A549 (cell line): Measurements from ENCODE around the gene TEX35. TPM values are rescaled to one million over a fixed set of nuclear protein-coding genes. Genes with fewer than 3 reads are reported as not detected.

ENCODE experiments used
- ATAC-seq, 2 experiments: fragments of 200-7000 bp in 1 of 2; fragments of >200 bp in 1 of 2; cut with Nextera tagmentation in 1 of 2; cut with Tn5 transposase in 1 of 2; 3 replicates each; pipeline versions ENCODE4 v1.8.0 to v1.9.1; 2018 to 2020; ENCODE audit warnings: mild to moderate bottlenecking in 1 of 2, moderate library complexity in 1 of 2
- CTCF ChIA-PET: fragments of 300-600 bp; sonication (Branson Sonifier 250); formaldehyde crosslinking; extraction: SDS; loops from one replicate; lab custom pipeline; 2021; ENCODE audit warnings: antibody characterized with exemption, inconsistent platforms; lab: Yijun Ruan, JAX
- POLR2A ChIA-PET: fragments of 350-600 bp; formaldehyde crosslinking; extraction: SDS; loops from one replicate; lab custom pipeline; 2021; ENCODE audit warnings: antibody characterized with exemption, inconsistent platforms; lab: Yijun Ruan, JAX
- DNase-seq, 2 experiments: peaks; one replicate each; pipeline versions ENCODE4 v3.0.0 to v3.0.0-alpha.2; 2011 to 2016; ENCODE audit warnings: low read depth in 1 of 2, low spot score in 1 of 2
- FAIRE-seq: peaks from 2 replicates; lab custom pipeline; 2011; peaks lifted over from hg19 to GRCh38; lab: Jason Lieb, UNC
- H3K27ac ChIP-seq, 2 experiments: fragments of >200 bp; sonication (Bioruptor Twin); formaldehyde crosslinking; 3 replicates each; pipeline ENCODE4 v1.5.1; 2016 to 2017
- H3K4me1 ChIP-seq: fragments of >200 bp; sonication (Bioruptor Twin); formaldehyde crosslinking; 3 replicates; pipeline ENCODE4 v1.6.1; 2016
- H3K4me2 ChIP-seq: fragments of >200 bp; sonication (Bioruptor Twin); formaldehyde crosslinking; 3 replicates; pipeline ENCODE4 v1.6.1; 2016
- H3K4me3 ChIP-seq: fragments of >200 bp; sonication (Bioruptor Twin); formaldehyde crosslinking; 3 replicates; pipeline ENCODE4 v1.5.1; 2016
- H3K9me3 ChIP-seq: fragments of >200 bp; sonication (Bioruptor Twin); formaldehyde crosslinking; 3 replicates; pipeline ENCODE4 v1.6.1; 2016
- HOXA7 ChIP-seq: fragments of 250-450 bp; sonication (Bioruptor Pico); IDR thresholded peaks from 2 replicates; pipeline ENCODE4 v1.5.0; 2020; ENCODE audit warnings: mild to moderate bottlenecking, moderate library complexity
- NFE2L2 ChIP-seq: fragments of 150-350 bp; conservative IDR thresholded peaks from 2 replicates; pipeline ENCODE4 v1.6.1; 2014; ENCODE audit warnings: low read length
- ZNF302 ChIP-seq: fragments of 250-450 bp; sonication (Bioruptor Pico); IDR thresholded peaks from 2 replicates; pipeline ENCODE4 v1.9.0; 2021; ENCODE audit warnings: inconsistent platforms, mild to moderate bottlenecking, moderate library complexity
- WGBS: methylation state at CpG from one replicate; pipeline ENCODE4 v1.1.6; 2017; ENCODE audit errors: missing lambda C conversion rate; 5-methylcytosine and 5-hydroxymethylcytosine counted together
- polyA plus RNA-seq, 4 experiments: library from polyadenylated mRNA; depleted of rRNA in 3 of 4; stranded (reverse); fragments of >200 nt; fragmentation: RNase III in 1 of 4; extraction: RNeasy Plus Mini Kit Qiagen cat#74134 plus additional on column Dnase treatment in 1 of 4; gene quantifications; 2 replicates in 3 of 4; 3 replicates in 1 of 4; pipeline ENCODE4 v1.2.3, GENCODE V29; 2011 to 2017
- small RNA-seq, 6 experiments: library from RNA; depleted of rRNA; stranded (forward); fragments of <200 nt; gene quantifications; one replicate each; pipeline ENCODE3, GENCODE V24; 2012

TEX35 gene
- polyA plus RNA-seq, 2 of the 4 experiments (the other 2 are of a cell fraction) = not detected

DNA sequence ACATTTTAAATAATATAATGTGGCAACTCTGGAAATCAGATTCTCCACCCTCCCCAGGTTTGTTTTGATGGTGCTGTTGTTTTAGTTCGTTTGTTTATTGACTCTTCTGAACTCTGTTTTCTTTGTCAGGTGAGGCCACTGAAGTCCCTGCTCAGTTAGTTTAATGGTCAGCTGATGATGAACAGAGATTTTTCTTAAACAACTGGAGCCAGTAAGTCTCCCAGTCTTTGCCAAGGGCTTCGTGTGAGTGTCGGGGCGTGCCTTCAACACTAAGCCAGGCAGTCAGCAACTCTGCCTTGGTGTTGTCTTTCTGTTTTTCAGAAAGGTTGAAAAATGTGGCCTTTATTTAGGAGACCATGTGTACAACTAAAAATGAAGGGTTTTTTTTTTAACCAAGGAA, 58.9 kb downstream of the TEX35 start:
- no peak for ATAC-seq
- no peaks in the 10 kb centered on the region for H3K4me1 ChIP-seq
- no peak for FAIRE-seq
- CTCF ChIA-PET = interaction anchor here (1.5 kb wide), 1 partner anchor 13 kb away, joined by 4 read pairs; no protein-coding TSS in a partner anchor
- 74% methylated on average over 4 of the region's 4 CpGs for WGBS
- POLR2A ChIA-PET = no interaction called here
- no peak overlapping the region for H3K27ac ChIP-seq
- H3K4me2 ChIP-seq = no peak overlapping the region
- DNase-seq = no peak
- TF ChIP-seq NFE2L2 = no peak
- TF ChIP-seq ZNF302 (CRISPR knock-in tag) = no peak
- no peak for TF ChIP-seq HOXA7
- no peaks in the 10 kb centered on the region for H3K9me3 ChIP-seq
- no peak overlapping the region for H3K4me3 ChIP-seq

Small RNA genes within 50 kb of the gene (small RNA-seq; reads per million reads assigned to genes)
- gene RF00017 (0 reads per million in 6 experiments), gene RNA5SP69 (0 reads per million in 6 experiments)

Other genes with a start within 250 kb of the TEX35 start
- not detected in 2 replicates for gene CLEC20A, start 16.1 kb upstream of the TEX35 start, polyA plus RNA-seq (2011; rRNA removed)
- not detected in 3 replicates for gene CLEC20A, start 16.1 kb upstream of the TEX35 start, polyA plus RNA-seq (2017; fragmentation: RNase III; extraction: RNeasy Plus Mini Kit Qiagen cat#74134 plus additional on column Dnase treatment)
- gene RALGPS2, start 212.1 kb downstream of the TEX35 start, polyA plus RNA-seq (2011; rRNA removed) = 18.6 and 23.7 TPM in 2 replicates
- 10.2 to 11.8 TPM (median 10.5 TPM) in 3 replicates for gene RALGPS2, start 212.1 kb downstream of the TEX35 start, polyA plus RNA-seq (2017; fragmentation: RNase III; extraction: RNeasy Plus Mini Kit Qiagen cat#74134 plus additional on column Dnase treatment)